ENCODE measurements around the gene HDAC9.
A peak's percentile ranks its signal among the peaks of the same experiment; 100 is the strongest.

The HDAC9 gene

GRCh38 chr7:18494821-18495408 is 634 bp upstream of the HDAC9 start:
- DNase-seq (ENCODE audit: low spot score) = peak; percentile 16

- no peak for DNase-seq (ENCODE audit: low spot score)
Measured at GRCh38 chr7:18496341-18496700, 772 bp downstream of the HDAC9 start.

GRCh38 chr7:18497082-18497481 is 1.5 kb downstream of the HDAC9 start:
- DNase-seq (ENCODE audit: low spot score) = no peak

GRCh38 chr7:18497800-18498199 is 2.3 kb downstream of the HDAC9 start:
- DNase-seq (ENCODE audit: low spot score) = no peak

GRCh38 chr7:18498341-18498740 is 2.8 kb downstream of the HDAC9 start:
- DNase-seq (ENCODE audit: low spot score) = no peak

GRCh38 chr7:18499407-18500177 is 4.0 kb downstream of the HDAC9 start:
- DNase-seq (ENCODE audit: low spot score) = no peak

GRCh38 chr7:18503126-18503866 is 7.7 kb downstream of the HDAC9 start:
- DNase-seq (ENCODE audit: low spot score) = no peak

GRCh38 chr7:18504965-18505364 is 9.4 kb downstream of the HDAC9 start:
- DNase-seq (ENCODE audit: low spot score) = no peak

- DNase-seq (ENCODE audit: low spot score) = no peak
Measured at GRCh38 chr7:18505870-18506460, 10.4 kb downstream of the HDAC9 start.

- DNase-seq (ENCODE audit: low spot score) = peak; percentile 30
Measured at GRCh38 chr7:18508443-18509427, 13.2 kb downstream of the HDAC9 start.

- no peak for DNase-seq (ENCODE audit: low spot score)
Measured at GRCh38 chr7:18509481-18509880, 13.9 kb downstream of the HDAC9 start.

GRCh38 chr7:18511351-18512140 is 16.0 kb downstream of the HDAC9 start:
- no peak for DNase-seq (ENCODE audit: low spot score)

- DNase-seq (ENCODE audit: low spot score) = no peak
Measured at GRCh38 chr7:18513343-18513742, 17.8 kb downstream of the HDAC9 start.

- DNase-seq (ENCODE audit: low spot score) = no peak
Measured at GRCh38 chr7:18515067-18515466, 19.5 kb downstream of the HDAC9 start.

GRCh38 chr7:18517646-18518045 is 22.1 kb downstream of the HDAC9 start:
- DNase-seq (ENCODE audit: low spot score) = no peak

- DNase-seq (ENCODE audit: low spot score) = no peak
Measured at GRCh38 chr7:18518555-18518954, 23.0 kb downstream of the HDAC9 start.

GRCh38 chr7:18520450-18521235 is 25.1 kb downstream of the HDAC9 start:
- DNase-seq (ENCODE audit: low spot score) = no peak

GRCh38 chr7:18521236-18521589 is 25.7 kb downstream of the HDAC9 start:
- no peak for DNase-seq (ENCODE audit: low spot score)

- DNase-seq (ENCODE audit: low spot score) = peak; percentile 67
Measured at GRCh38 chr7:18521945-18522566, 26.5 kb downstream of the HDAC9 start.

- DNase-seq (ENCODE audit: low spot score) = no peak
Measured at GRCh38 chr7:18524248-18524647, 28.7 kb downstream of the HDAC9 start.

All from activated CD4-positive, alpha-beta T cell treated with anti-CD3 and anti-CD28 coated beads, Interleukin-2, Interleukin-4, amounts not matched to agents 100 ng/mL and 50 ng/mL, durations not matched to agents 16 hours and 8 hours (primary cell).